ENCODE results near the gene MAP3K21. TPM values are rescaled to one million over a fixed set of nuclear protein-coding genes. Genes with fewer than 3 reads are reported as not detected.

Gene MAP3K21
- total RNA-seq, 4 donors from 2014 or later, result 0.34 to 0.66 (median 0.43) TPM

GRCh38 chr1:233412812-233413211 lies 85.3 kb downstream of the MAP3K21 start:
- no peak overlapping the region for H3K27ac ChIP-seq (replicated peaks in 1 of 4)
- no peaks in the 10 kb centered on the region for H3K4me1 ChIP-seq
- peaks cover 0 to 12% (median 4%) of the 10 kb centered on the region in 4 donors for H3K9me3 ChIP-seq
- H3K27me3 ChIP-seq, result no peaks in the 10 kb centered on the region
- DNase-seq (ENCODE audit: extremely low spot score), result no peak
- intact Hi-C loops (cut with DNase I), result no loop called here
- no peak overlapping the region for H3K4me3 ChIP-seq
- 71% methylated on average over 2 of the region's 2 CpGs for WGBS
- H3K36me3 ChIP-seq, result no peaks in the 10 kb centered on the region
- TF ChIP-seq POLR2AphosphoS5 (IDR thresholded peaks at IDR 0.05), result no peak
- no peak for TF ChIP-seq EP300 (IDR thresholded peaks at IDR 0.05)
- no peak for TF ChIP-seq POLR2A (IDR thresholded peaks at IDR 0.05; ENCODE audit: low read depth)
- no peak for TF ChIP-seq CTCF (IDR thresholded peaks at IDR 0.05)

GRCh38 chr1:233421293-233421692 lies 93.8 kb downstream of the MAP3K21 start:
- Histone ChIP-seq H3K27ac (replicated peaks in 1 of 4) (no peak overlapping the region), H3K27me3 (peaks cover 0 to 2% (median 0%) of the 10 kb centered on the region in 4 donors), H3K4me3 (no peak overlapping the region), H3K9me3 (no peaks in the 10 kb centered on the region), H3K4me1 (no peaks in the 10 kb centered on the region), H3K36me3 (no peaks in the 10 kb centered on the region)
- DNase-seq (ENCODE audit: extremely low spot score), result no peak
- no peak for TF ChIP-seq POLR2A (IDR thresholded peaks at IDR 0.05; ENCODE audit: low read depth)
- no peak for TF ChIP-seq EP300 (IDR thresholded peaks at IDR 0.05)
- TF ChIP-seq POLR2AphosphoS5 (IDR thresholded peaks at IDR 0.05), result no peak
- no peak for TF ChIP-seq CTCF (IDR thresholded peaks at IDR 0.05)
- intact Hi-C loops (cut with DNase I), result no loop called here

- intact Hi-C loops (cut with DNase I), result no loop called here
- TF ChIP-seq EP300 (IDR thresholded peaks at IDR 0.05) (no peak), POLR2A (IDR thresholded peaks at IDR 0.05; ENCODE audit: low read depth) (no peak), POLR2AphosphoS5 (IDR thresholded peaks at IDR 0.05) (no peak), CTCF (IDR thresholded peaks at IDR 0.05) (no peak)
- Histone ChIP-seq H3K9me3 (no peaks in the 10 kb centered on the region), H3K27ac (replicated peaks in 1 of 4) (no peak overlapping the region), H3K36me3 (no peaks in the 10 kb centered on the region), H3K4me3 (no peak overlapping the region), H3K27me3 (peaks cover 0 to 14% (median 0%) of the 10 kb centered on the region in 4 donors), H3K4me1 (no peaks in the 10 kb centered on the region)
- DNase-seq (ENCODE audit: extremely low spot score), result no peak
- 60% methylated on average over 2 of the region's 2 CpGs for WGBS
These were observed 97.3 kb downstream of the MAP3K21 start for GRCh38 chr1:233424779-233425178.

GRCh38 chr1:233427907-233428306 lies 100.4 kb downstream of the MAP3K21 start:
- Histone ChIP-seq H3K4me3 (no peak overlapping the region), H3K27ac (replicated peaks in 1 of 4) (no peak overlapping the region), H3K36me3 (no peaks in the 10 kb centered on the region), H3K9me3 (no peaks in the 10 kb centered on the region), H3K4me1 (no peaks in the 10 kb centered on the region), H3K27me3 (peaks cover 0 to 23% (median 0%) of the 10 kb centered on the region in 4 donors)
- WGBS, result 96% methylated on average over 1 of the region's 1 CpG
- TF ChIP-seq EP300 (IDR thresholded peaks at IDR 0.05) (no peak), POLR2AphosphoS5 (IDR thresholded peaks at IDR 0.05) (no peak)
- no peak for DNase-seq (ENCODE audit: extremely low spot score)
- intact Hi-C loops (cut with DNase I), result no loop called here

DNA sequence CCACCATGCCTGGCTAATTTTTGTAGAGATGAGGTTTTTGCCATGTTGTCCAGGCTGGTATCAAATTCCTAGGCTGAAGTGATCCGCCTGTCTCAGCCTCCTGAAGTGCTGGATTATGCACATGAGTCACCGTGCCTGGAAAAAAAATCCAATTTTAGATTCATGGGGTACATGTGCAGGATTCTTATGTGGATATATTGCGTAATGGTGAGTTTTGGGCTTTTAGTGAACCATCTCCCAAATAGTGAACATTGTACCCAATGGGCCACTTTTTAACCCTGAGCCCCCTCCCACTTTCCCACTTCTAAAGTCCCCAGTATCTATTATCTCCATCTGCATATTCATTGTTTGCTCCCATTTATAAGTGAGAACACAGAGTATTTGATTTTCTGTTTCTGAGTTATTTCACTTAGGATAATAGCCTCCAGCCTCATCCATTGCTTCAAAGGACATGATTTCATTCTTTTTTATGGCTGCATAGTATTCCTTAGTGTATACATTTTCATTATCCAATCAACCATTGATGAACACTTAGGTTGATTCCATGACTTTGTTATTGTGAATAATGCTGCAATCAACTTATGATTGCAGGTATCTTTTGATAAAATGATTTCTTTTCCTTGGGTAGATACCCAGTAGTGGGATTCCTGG lies 104.4 kb downstream of the MAP3K21 start:
- H3K4me1 ChIP-seq, result no peaks in the 10 kb centered on the region
- no peak for TF ChIP-seq EP300 (IDR thresholded peaks at IDR 0.05)
- no peak for TF ChIP-seq POLR2A (IDR thresholded peaks at IDR 0.05; ENCODE audit: low read depth)
- TF ChIP-seq POLR2AphosphoS5 (IDR thresholded peaks at IDR 0.05), result no peak
- TF ChIP-seq CTCF (IDR thresholded peaks at IDR 0.05), result no peak
- no peak overlapping the region for H3K27ac ChIP-seq (replicated peaks in 1 of 4)
- H3K36me3 ChIP-seq, result no peaks in the 10 kb centered on the region
- intact Hi-C loops (cut with DNase I), result no loop called here
- DNase-seq (ENCODE audit: extremely low spot score), result no peak
- WGBS, result 87% methylated on average over 3 of the region's 3 CpGs
- H3K27me3 ChIP-seq, result peaks cover 0 to 18% (median 0%) of the 10 kb centered on the region in 4 donors
- H3K4me3 ChIP-seq, result no peak overlapping the region
- no peaks in the 10 kb centered on the region for H3K9me3 ChIP-seq
